ENCODE data around the gene UBLCP1.

GRCh38 chr5:159240301-159240870, 22.7 kb upstream of the UBLCP1 start:
- TF ChIP-seq, protein P1, sequence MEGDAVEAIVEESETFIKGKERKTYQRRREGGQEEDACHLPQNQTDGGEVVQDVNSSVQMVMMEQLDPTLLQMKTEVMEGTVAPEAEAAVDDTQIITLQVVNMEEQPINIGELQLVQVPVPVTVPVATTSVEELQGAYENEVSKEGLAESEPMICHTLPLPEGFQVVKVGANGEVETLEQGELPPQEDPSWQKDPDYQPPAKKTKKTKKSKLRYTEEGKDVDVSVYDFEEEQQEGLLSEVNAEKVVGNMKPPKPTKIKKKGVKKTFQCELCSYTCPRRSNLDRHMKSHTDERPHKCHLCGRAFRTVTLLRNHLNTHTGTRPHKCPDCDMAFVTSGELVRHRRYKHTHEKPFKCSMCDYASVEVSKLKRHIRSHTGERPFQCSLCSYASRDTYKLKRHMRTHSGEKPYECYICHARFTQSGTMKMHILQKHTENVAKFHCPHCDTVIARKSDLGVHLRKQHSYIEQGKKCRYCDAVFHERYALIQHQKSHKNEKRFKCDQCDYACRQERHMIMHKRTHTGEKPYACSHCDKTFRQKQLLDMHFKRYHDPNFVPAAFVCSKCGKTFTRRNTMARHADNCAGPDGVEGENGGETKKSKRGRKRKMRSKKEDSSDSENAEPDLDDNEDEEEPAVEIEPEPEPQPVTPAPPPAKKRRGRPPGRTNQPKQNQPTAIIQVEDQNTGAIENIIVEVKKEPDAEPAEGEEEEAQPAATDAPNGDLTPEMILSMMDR (IDR thresholded peaks at IDR 0.05): no peak
- TF ChIP-seq POLR2A (IDR thresholded peaks at IDR 0.05): no peak
- no peak for TF ChIP-seq POLR2AphosphoS5 (IDR thresholded peaks at IDR 0.05)
